SU-DHL-6 (cell line): ENCODE data around the gene CFAP97D2.

Experiments
- H2AFZ ChIP-seq: fragments of 200-600 bp; sonication (generic); 2 replicates; pipeline ENCODE4 v1.6.1; 2014; ENCODE audit warnings: low read depth, mild to moderate bottlenecking, moderate library complexity, mixed read lengths, antibody characterized with exemption, low read length; ENCODE audit not compliant: severe bottlenecking
- H3F3A ChIP-seq: fragments of 200-600 bp; shearing (Covaris generic); 2 replicates; pipeline ENCODE4 v1.6.0; 2016; ENCODE audit warnings: antibody characterized with exemption, mild to moderate bottlenecking; ENCODE audit not compliant: insufficient read depth
- H3K27ac ChIP-seq: fragments of 200-600 bp; sonication (generic); 2 replicates; pipeline ENCODE4 v1.5.1; 2016; ENCODE audit warnings: low read depth, mild to moderate bottlenecking, low read length, moderate library complexity, mixed read lengths
- H3K27me3 ChIP-seq: fragments of 200-600 bp; sonication (generic), shearing (Covaris generic); 2 replicates; pipeline ENCODE4 v1.6.0; 2014; ENCODE audit warnings: mild to moderate bottlenecking, low read length
- H3K36me3 ChIP-seq: fragments of 200-600 bp; sonication (generic); 2 replicates; pipeline ENCODE4 v1.6.1; 2014; ENCODE audit warnings: mild to moderate bottlenecking, low read length, mixed read lengths
- H3K4me2 ChIP-seq: fragments of 300-600, 200-600 bp; shearing (Covaris generic), sonication (generic); 2 replicates; pipeline ENCODE4 v1.6.0; 2014; ENCODE audit warnings: low read length, low read depth, mild to moderate bottlenecking; ENCODE audit not compliant: poor library complexity, severe bottlenecking
- H3K4me3 ChIP-seq: fragments of 200-600 bp; sonication (generic); 2 replicates; pipeline ENCODE4 v1.5.1; 2014; ENCODE audit warnings: antibody characterized with exemption, low read length, mild to moderate bottlenecking, mixed read lengths; ENCODE audit not compliant: insufficient read depth, poor library complexity, severe bottlenecking
- H3K79me2 ChIP-seq: fragments of 200-600 bp; sonication (generic); 2 replicates; pipeline ENCODE4 v1.6.1; 2014; ENCODE audit warnings: mild to moderate bottlenecking, low read length, moderate library complexity; ENCODE audit not compliant: insufficient read depth
- H3K9ac ChIP-seq: fragments of 200-600 bp; sonication (generic); 2 replicates; pipeline ENCODE4 v1.7.0; 2014; ENCODE audit warnings: mild to moderate bottlenecking, low read length
- H3K9me2 ChIP-seq: fragments of 200-600 bp; sonication (generic); replicated peaks from 2 replicates; pipeline ENCODE4 v1.6.1; 2014; ENCODE audit warnings: low read length; ENCODE audit not compliant: insufficient read depth
- H3K9me3 ChIP-seq: fragments of 200-600 bp; sonication (generic); 2 replicates; pipeline ENCODE4 v1.6.1; 2014; ENCODE audit warnings: low read length, mixed read lengths; ENCODE audit not compliant: insufficient read depth
- H4K20me1 ChIP-seq: fragments of 200-600 bp; sonication (generic); 2 replicates; pipeline ENCODE4 v1.6.1; 2014; ENCODE audit warnings: low read depth, mild to moderate bottlenecking, antibody characterized with exemption, low read length, moderate library complexity, mixed read lengths
- CTCF ChIP-seq: fragments of 200-600 bp; sonication (generic); IDR thresholded peaks from one replicate; pipeline ENCODE4 v1.5.1; 2017; ENCODE audit warnings: antibody characterized with exemption, mild to moderate bottlenecking, low read length, moderate library complexity; ENCODE audit not compliant: insufficient read depth, poor library complexity, severe bottlenecking
- EZH2phosphoT487 ChIP-seq: fragments of 200-600 bp; sonication (generic), shearing (Covaris generic); conservative IDR thresholded peaks from 2 replicates; pipeline ENCODE4 v1.6.1; 2018; ENCODE audit warnings: mild to moderate bottlenecking, antibody characterized with exemption, low read length, moderate library complexity, mixed read lengths

Gene CFAP97D2

GRCh38 chr13:114199954-114200353 lies 20.9 kb downstream of the CFAP97D2 start:
- no peak overlapping the region for H3K4me3 ChIP-seq
- no peak overlapping the region for H3K27ac ChIP-seq
- H4K20me1 ChIP-seq, result no peaks in the 10 kb centered on the region
- no peak overlapping the region for H2AFZ ChIP-seq
- no peak overlapping the region for H3K9ac ChIP-seq
- no peaks in the 10 kb centered on the region for H3K9me3 ChIP-seq
- no peaks in the 10 kb centered on the region for H3K36me3 ChIP-seq
- TF ChIP-seq CTCF (no peak), EZH2phosphoT487 (no peak)
- H3F3A ChIP-seq, result no peaks in the 10 kb centered on the region
- H3K79me2 ChIP-seq, result no peaks in the 10 kb centered on the region
- H3K27me3 ChIP-seq, result no peaks in the 10 kb centered on the region
- H3K9me2 ChIP-seq, result no peaks in the 10 kb centered on the region
- no peak overlapping the region for H3K4me2 ChIP-seq

DNA sequence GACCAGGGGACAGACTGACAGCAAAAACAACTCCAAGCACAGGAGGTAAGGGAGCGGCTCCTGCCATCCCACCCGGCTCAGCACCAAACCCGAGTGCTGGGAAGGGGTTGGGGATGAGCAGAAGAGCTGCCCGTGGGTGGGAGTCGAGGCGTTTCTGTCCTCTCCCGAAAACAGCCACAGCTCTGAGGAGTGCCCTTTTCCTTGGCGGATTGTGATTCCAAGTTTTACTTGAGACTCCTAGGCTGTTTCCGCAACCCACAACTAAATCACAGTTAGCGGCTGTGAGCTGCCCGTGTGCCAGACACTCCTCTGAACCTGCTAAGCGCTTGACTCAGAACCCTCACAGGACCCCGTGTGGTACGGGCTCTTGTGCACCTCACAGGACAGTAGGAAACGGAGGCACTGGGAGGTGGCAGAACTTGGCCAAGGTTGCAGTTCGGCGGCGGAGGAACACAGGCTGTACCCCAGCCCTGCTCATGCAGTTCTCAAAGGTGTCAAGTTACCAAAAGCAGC lies 21.4 kb downstream of the CFAP97D2 start:
- Histone ChIP-seq H3K4me2 (no peak overlapping the region), H3K27ac (no peak overlapping the region), H3K9me2 (no peaks in the 10 kb centered on the region), H3K36me3 (no peaks in the 10 kb centered on the region), H3K4me3 (no peak overlapping the region), H3K9me3 (no peaks in the 10 kb centered on the region), H2AFZ (no peak overlapping the region), H3F3A (no peaks in the 10 kb centered on the region), H3K27me3 (no peaks in the 10 kb centered on the region), H3K79me2 (no peaks in the 10 kb centered on the region), H3K9ac (no peak overlapping the region), H4K20me1 (no peaks in the 10 kb centered on the region)
- no peak for TF ChIP-seq CTCF

- TF ChIP-seq CTCF, result no peak
- no peak for TF ChIP-seq EZH2phosphoT487
- Histone ChIP-seq H3K4me3 (no peak overlapping the region), H4K20me1 (no peaks in the 10 kb centered on the region), H3K36me3 (no peaks in the 10 kb centered on the region), H3F3A (no peaks in the 10 kb centered on the region), H3K9ac (no peak overlapping the region), H3K9me3 (peaks cover 12% of the 10 kb centered on the region; the same call in 1 of the 2 replicates), H3K79me2 (no peaks in the 10 kb centered on the region), H3K27me3 (no peaks in the 10 kb centered on the region), H3K9me2 (no peaks in the 10 kb centered on the region), H3K4me2 (no peak overlapping the region), H2AFZ (no peak overlapping the region), H3K27ac (no peak overlapping the region)
Observed at GRCh38 chr13:114202581-114202980, 23.5 kb downstream of the CFAP97D2 start.
